GF-D8 (cell line): ENCODE results near the gene SLC6A19.
"Not testable (repeated sequence)": the region's sequence is repeated elsewhere in the genome, so short reads cannot be mapped to it uniquely, and the experiment has no call there.

ENCODE experiments used
- DNase-seq: peaks from one replicate; lab custom pipeline; 2025; lab: John Stamatoyannopoulos, UW

Gene SLC6A19

GRCh38 chr5:1265461-1266455 is 64.4 kb downstream of the SLC6A19 start:
- DNase-seq, result no peak

- DNase-seq, result no peak
These were observed 65.4 kb downstream of the SLC6A19 start for GRCh38 chr5:1266791-1267190.

- not testable (repeated sequence) for DNase-seq
These were observed 66.1 kb downstream of the SLC6A19 start for GRCh38 chr5:1267464-1267863.

GRCh38 chr5:1268056-1268455 is 66.7 kb downstream of the SLC6A19 start:
- no peak for DNase-seq

- DNase-seq, result no peak
These were observed 67.3 kb downstream of the SLC6A19 start for GRCh38 chr5:1268666-1269065.

GRCh38 chr5:1270426-1270825 is 69.0 kb downstream of the SLC6A19 start:
- no peak for DNase-seq

GRCh38 chr5:1270933-1271914 is 69.8 kb downstream of the SLC6A19 start:
- no peak for DNase-seq

- DNase-seq, result no peak
These were observed 70.8 kb downstream of the SLC6A19 start for GRCh38 chr5:1272201-1272600.

- no peak for DNase-seq
These were observed 72.3 kb downstream of the SLC6A19 start for GRCh38 chr5:1273745-1274144.

- no peak for DNase-seq
These were observed 73.1 kb downstream of the SLC6A19 start for GRCh38 chr5:1274471-1274870.
